T-helper 1 cell (primary cell): ENCODE results near the gene COX7A2.

ENCODE experiments used
- DNase-seq, 5 donors: peaks; one replicate each; pipeline ENCODE4 v3.0.0-alpha.2; 2012 to 2020

COX7A2 gene

DNA sequence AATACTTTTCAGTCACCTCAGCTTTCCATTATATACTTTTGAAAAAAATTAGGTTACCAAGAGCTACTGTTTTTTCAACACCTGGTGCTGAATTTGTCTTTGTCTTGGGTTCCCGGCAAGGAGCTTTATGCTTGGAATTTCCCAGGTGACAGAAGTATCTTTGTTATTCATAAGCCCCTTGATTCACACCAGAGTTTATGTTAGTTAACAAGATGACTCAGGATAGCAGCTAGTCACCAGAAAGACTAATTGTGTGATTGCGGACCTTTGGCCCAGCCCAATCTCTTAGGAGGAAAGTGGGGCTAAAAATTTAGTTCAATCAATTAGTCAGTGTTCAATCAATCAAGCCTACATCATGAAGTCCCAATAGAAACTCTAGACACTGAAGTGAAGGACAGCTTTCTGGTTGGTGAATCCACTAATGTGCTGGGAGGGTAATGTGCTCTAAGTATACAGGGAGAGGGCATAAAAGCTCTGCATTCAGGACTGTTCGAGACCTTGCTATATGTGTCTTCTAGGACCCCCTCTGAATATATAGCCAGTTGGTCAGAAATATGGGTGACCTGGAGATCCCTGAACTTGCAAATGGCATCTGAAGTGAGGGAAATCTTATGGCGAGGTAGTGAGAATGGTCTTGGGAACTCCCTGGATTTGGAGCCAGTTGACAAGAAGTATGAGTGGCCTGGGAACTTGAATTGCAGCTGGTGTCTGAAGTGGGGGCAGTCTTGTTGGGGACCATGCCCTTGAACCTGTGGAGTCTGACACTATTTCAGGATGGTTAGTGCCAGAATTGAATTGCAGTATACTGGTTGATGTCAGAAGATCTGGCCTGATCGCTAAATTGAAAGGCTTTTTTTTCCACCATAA, 24.8 kb upstream of the COX7A2 start:
- DNase-seq: no peak

DNA sequence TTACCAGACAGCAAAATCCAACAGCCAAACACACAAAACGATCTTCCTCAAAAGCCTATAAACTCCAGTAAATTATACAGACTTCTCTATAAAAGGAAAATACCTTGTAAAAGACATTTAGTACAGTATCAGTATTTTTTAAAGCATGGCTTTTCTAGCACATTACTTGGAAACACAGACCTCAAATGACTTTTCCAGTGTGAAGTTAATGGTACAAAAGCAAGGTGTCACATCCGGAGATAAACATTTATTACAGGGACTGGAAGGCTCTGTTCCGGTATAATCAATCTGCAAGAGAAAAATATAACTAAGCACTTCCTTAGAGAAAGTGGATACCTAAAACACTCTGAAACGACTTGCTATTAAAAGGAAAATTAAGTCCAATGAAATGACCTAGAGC, 23.9 kb upstream of the COX7A2 start:
- DNase-seq: no peak

DNA sequence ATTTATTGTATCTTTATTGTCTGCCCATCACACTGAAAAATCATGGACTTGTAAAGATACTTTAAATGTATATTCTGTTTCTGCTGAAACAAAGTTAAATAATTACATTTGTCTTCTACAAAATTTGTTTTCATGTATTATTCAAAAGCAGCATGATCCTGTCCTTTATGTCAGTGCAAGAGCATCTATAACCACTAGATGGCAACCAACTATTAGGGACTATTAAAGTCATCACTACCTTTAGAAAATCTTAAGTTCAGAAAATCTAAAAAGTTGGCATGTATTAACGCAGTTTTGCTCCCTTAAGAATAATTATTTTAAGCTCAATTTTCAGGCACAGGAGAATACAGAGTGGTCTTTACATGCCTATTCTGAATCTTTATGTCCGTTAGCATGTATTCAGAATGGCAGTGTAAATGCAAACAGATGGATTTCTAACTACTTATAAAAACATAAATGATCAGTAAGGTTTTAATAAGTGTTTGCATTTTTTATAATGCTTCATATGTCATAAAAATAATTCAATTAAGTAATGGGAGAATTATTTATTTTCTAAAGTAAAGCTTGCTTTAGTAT, 23.2 kb upstream of the COX7A2 start:
- peak in 1 of 5 donors; percentile 30 for DNase-seq

DNA sequence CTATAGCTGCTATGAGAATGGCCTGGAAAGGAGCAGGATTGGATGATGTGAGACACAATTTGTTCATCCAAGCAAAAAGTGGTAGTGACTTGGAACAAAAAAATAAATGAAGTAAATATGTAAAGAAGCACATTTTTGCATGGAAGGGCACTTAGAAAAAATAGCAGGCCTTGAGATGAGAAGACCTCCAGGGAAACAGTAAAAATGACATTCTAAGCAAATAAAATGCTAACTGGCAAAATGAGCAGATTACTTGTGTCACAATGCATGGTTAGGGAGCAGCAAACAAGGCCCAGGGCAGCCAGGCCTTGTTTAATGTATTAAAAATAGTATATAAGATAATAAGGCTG, 19.8 kb upstream of the COX7A2 start:
- DNase-seq: no peak

DNA sequence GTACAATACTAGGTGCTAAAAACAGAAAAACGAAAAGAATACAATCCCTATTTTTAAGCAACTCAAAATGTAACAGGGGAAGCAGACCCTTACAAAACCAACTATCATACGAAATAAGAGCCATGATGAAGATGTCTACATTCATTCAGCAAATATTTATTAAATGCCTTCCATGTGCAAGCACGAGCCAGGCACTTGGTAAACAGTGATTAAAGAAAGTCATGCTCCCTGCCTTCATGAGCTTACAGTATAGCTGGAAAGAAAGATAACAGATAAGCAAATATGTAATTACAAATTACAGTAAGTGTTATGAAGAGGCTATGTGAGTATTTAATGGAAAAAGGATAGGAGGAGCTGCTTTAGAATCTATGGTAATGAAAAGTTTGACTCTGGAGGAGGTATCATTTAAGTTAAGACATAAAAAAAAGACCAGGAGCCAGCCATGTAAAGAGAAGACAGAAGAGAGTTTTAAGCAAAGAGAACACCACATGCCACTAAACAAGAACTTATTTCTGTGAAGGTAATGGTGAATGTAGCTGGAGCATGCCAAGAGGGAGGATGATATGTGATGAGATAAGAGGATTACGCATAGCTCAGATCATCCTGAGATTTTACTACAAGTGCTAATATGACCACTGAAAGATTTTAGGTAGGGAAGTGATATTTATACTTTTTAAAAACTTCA, 19.3 kb upstream of the COX7A2 start:
- no peak for DNase-seq

DNA sequence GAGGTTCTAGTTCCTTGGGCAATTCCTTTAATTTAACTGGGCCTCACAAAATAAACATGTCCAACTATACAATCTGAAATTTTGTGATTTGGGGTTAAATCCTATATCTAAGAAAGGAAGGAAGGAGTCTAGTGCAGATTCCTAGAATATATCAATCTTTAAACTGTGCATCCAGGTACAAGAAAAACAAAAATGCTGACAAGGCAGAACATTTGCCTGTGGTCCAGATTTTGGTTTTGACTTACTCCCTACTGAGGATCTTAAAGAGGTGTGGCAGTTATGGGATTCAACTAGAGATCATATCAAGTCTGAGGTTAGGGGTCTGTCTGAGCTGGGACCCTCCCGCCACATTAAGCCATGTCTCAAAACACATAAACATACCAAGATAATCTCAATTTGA, 17.7 kb upstream of the COX7A2 start:
- no peak for DNase-seq

DNA sequence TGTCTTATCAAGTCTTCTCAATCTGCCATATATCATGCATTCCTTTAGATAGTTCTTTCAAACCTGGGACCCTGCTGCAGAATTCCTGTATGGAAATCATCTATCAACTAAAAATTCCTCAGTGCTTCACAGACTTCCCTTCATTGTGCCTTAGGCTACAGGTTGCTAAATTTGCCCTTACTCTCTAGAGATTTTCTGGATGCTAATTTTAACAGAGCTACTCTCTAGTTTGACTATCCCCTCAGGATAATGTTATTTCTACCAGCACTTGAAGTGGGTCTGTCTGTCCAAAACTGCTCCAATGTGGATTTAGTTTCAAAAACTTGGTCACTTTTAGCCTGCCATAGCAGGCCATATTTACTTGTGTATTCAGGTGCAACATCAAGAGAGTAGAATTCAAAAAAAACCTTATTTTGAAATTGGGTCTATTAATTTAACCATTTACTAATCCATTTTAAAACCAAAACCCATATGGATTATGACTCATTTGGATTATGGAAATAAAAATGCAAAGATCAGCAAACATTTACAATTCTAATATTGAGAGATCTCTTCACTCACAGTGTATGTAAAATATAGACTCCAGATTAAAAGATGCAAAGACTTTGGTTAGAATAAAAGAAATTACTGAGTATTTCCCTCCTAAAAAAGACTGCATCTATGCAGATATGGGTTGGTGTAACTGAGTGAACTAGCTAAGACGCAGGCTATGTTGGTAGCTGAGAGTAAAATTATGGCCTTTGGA, 13.9 kb upstream of the COX7A2 start:
- DNase-seq: no peak

DNA sequence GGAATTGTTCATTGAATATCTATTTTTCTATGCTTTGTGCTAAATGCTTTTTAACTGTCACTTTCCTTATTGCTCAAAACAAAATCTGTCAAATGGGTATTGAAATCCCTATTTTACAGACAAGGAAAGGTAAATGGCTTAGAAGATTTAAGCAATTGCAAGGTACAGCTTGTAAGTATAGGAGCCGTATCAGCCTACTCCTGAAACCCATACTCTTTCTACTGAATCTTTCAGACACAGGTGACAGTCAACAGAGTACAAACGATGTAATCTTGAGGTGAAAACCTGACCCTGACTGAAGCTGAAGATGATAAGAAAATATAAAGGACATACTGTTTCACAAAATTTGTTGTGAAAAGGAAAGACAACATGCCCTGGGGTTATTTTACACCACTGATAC, 7.0 kb upstream of the COX7A2 start:
- no peak for DNase-seq

DNA sequence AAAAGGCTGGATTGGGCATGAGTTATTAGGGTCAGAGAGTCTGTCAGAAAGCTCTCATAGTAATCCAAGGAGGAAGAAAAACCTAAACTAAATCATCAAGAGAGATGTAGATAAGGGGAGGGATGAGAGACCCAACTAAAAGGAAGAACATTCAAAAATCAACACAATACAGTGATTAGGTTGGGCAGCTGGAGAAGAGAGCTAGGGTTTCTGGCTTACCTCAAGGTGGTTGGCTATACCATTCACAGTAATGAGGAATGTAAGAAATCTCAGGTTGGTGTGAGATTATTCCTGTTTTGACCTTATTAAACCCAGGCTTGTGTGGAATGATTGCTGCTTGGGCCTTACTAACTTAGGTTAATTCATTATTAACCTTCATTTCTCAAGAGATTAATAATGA, 6.2 kb upstream of the COX7A2 start:
- no peak for DNase-seq

DNA sequence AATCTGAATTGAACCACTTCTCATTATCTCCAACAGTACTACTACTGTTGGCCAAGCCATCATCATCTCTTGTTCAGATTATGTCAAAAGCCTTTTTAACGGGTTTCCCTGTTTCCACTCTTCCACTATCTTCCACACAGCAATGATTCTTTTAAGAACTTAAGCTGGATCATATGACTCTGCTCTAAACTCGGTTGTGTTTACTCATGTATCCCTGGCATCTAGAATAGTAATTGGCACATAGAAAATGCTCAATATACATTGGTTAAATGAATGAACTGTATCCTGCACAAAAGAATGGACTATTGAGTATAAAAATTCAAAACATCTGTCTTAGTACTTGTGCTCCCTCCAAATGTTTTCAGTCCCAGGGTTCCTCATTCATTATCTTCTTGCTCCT, 2.8 kb upstream of the COX7A2 start:
- no peak for DNase-seq

DNA sequence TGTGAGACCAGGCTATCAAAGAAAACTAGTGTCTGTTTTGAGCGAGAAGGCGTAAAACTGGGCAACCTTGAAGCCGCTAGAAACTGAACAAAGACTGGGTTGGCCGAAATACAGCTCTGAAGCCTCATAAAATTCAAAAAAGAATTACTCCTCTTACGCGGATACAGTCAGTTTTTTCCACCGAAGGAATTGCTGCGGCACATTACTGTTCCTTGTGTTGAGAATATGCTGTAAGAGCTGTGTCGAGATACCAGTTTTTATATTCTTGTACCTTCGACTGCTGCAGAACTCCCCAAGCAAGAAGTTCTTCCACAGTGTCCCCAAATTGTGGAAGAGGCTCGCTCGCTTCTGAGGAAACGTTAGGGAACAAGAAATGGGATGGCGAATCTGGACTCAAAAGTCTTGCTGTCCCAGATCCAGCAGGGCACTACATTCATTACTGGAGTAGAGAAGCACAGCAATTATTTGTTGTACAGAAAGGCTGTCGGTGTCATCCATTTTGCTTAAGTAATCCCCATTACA, 523 bp upstream of the COX7A2 start:
- DNase-seq: no peak

DNA sequence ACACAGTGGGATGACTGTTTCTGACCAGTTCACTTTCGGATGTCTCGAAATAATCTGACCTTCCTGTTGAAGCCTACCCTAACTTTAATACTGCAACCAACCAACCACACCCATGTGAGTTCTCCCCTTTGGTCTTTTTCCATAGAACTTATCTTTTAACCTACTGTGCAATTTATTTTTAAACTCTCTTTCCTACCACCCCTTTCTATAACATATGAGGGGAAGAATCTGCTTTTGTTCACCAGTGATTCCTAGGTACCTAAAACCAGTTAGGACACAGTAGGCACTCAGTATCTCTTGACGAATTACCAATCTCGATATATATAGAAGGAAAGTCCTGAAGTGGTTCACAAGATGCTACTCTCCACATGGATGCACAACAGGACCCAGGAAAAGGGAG, 7.0 kb downstream of the COX7A2 start:
- DNase-seq: no peak

DNA sequence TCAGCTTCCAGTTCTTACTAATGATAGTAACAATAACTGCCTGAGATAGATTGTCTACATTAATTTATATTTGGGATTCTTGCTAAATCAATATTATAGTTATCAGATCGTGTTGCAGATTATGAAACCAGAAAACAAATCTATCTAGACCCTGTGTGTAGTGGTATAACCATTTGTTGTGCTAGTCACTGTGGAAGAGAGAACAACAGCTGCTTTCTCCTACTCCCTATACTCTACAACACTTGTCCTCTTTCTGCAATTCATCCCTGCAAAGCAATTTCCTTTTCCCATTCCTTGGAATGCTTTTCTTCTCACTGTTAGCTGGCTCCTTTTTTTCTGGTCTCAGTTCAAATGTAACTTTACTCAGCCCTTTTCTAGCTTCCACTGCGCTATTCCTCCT, 8.3 kb downstream of the COX7A2 start:
- DNase-seq: no peak

DNA sequence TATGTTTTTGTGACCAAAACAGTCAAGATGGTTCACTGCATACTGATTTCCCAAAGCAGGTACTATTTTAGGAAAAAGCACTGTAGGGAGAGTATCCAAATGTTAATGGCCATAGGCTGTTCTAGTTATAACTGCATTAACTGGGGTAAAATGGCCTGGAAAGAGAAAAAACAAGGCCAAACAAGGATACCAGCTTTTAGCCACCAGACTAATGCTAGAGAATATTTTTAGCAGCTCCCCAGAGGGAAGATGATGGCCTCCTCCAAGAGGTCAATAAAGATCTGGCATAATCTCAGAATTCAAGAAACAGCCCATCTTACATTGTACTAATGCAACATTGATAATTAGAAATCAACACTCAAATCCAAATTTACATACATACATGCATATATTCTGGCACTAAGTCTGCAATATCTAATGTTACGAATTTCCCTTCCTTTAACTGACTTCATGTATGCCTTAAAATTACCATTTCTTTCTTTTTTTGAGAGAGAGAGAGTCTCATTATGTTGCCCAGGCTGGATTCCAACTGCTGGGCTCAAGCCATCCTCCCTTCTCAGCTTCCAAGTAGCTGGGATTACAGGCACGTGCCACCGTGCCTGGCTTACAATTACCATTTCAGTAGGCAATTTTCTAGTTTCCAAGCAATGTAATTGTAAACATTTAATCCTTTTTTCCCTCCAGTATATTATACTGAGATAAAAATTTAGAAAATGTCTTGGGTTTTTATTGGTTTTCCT, 9.3 kb downstream of the COX7A2 start:
- DNase-seq: no peak

DNA sequence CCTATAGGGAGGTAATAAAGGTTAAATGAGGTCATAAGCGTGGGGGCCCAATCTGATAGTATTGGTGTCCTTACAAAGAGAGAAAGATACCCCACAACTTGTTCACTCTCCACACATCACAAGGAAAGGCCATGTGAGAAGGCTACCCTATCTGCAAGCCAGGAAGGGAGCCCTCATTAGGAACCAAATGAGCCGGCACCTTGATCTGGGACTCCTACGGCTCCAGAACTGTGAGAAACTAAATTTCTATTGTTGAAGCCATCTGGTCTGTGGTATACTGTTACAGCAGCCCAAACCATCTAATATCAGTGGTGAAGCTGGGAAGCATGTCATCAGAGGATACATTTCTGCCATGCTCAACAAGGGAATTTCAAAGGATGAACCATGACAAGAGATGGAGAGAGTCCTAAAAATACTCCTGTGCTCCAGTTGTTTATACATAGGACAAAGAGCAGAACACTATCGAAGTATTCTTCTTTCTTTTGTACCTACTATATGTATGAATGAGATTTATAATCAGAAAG, 10.4 kb downstream of the COX7A2 start:
- no peak for DNase-seq

DNA sequence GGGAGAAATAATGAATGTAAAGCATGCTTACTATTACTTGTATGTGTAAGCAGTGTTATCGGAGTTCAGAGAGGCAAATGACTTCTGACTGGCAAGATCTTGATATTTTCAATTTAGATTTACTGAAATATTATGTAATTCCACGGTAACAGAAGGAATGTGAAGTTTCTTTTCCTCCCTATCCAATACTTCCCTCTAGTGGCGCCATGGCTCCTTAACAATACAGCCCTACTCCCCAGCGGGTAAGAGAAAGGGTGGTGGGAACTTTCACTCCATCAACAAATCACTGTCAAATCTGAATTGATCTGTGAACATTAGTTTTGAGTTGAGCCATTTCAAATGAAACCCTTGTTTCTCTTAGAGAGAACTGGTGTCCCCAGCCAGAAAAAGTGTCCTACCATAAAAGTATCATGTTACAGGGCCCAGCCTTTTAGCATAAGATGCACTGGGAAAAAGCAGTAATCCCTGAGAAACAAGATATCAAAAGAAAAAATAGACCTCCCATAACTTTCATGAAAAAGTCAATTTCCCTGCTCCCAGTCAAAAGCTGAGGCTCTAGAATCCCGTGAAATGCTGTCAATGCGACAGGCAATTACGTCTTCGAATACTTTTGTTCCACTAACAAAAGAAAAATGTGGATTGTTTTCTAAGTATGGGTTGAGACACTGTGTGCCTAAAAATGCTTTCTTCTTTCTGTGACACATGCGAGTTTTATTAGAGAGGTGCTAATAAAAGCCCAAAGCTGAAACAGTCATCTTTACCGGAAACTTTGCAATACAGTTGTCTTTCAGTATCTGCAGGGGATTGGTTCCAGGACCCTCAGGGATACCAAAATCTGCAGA, 12.9 kb downstream of the COX7A2 start:
- no peak for DNase-seq

DNA sequence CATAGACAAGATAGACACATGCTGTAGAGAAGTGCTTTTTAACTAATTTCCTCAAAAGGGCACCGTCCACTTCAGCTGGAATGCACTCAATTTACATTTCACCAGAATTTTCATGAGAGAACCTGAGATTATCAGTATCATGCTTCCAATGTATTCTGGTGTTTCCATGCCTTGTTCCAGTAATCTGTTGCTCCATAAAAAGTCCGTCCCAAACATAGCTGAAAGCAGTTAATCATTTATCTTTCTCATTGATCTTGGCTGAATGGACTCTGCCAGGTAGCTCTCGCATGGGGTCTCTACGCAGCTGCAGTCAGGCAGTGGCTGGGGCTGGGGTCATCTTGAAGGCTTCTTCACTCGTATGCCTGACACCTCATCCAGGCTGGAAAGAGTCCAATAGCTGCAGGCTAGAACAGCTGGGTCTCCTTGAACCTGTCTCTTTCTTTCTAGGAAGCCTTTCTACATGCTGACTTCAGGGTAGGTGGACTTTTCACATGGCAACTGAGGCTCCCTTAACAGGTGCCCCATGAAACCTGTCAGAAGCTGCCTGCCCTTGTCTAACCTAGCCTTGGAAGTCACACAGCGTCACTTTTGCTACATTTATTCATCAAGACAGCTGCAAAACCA, 19.2 kb downstream of the COX7A2 start:
- no peak for DNase-seq

DNA sequence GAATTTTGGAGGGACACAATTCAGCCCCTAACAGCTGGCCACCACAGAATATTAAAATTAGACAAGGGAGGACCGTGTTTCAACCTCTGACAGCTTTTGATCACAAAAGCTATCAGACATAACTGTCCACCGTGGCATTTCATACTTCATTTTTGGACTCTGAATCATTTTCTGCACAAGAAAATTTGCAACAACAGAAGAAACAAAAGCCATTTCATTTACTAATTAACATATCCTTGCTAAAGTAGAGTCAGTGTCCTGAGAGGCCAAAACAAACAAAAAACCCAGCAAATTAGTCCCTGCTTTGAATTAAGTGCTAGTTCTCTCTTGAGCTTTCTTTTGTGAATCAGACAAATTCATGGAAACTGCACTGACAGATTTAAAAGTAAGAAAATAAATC, 20.2 kb downstream of the COX7A2 start:
- no peak for DNase-seq

DNA sequence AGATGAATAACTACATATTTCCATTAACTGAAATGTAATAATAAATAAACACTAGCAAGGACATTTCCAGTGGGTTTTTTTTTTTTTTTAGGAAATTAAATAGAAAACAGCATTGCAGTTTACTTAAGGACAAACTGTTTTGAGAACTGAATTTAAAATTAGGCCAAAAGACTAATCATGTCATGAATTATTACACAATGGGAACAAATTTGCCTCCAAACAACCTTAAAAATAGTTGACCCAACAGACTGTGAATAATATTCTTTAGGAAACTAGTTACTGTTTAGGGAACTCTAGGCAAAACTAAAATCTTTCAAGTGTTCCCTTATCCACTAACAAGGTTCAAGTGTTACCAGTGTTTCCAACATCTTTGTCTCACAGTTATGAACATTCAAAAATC, 21.3 kb downstream of the COX7A2 start:
- no peak for DNase-seq

DNA sequence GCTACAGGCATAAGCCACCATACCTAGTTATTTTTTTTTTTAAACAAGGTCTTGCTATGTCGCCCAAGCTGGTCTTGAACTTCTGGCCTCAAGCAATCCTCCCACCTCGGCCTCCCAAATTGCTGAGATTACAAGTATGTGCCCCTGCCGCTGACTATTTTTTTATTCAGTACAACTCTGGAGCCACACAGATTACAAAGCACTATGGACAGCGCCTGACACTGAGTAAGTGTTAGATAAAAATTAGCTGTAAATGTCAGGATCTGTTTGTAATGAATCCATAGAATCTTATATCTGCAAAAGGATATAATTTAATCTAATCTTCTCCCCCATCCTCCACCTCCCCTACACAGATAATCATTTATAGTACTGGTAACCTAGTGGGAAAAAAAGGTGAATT, 22.5 kb downstream of the COX7A2 start:
- DNase-seq: no peak

DNA sequence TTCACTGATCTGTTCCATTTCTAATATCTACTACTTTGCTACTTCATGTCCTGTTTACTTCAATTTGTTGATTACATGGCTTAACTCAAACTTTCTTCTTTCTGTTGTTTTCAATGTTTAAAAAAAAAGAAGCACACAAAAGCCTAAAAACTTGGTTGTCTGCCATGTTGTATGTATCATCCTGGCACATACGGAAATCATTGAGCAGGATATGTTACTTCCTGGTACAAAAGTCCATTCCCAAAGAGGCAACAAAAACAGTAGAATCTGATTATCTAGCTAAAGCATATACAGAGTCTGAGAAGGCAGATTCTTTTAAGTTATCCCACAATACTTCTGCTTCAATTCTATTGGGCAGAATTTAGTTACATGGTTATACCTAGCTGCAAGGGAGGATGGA, 23.2 kb downstream of the COX7A2 start:
- no peak for DNase-seq
